HG03520 (cell line): ENCODE data around the gene NRF1.
"Not testable (repeated sequence)": the region's sequence is repeated elsewhere in the genome, so short reads cannot be mapped to it uniquely, and the experiment has no call there.

Source experiments
- ATAC-seq: cut with Tn5 transposase; IDR thresholded peaks from one replicate; pipeline ENCODE4 v1.9.1; 2021; ENCODE audit warnings: mild to moderate bottlenecking, moderate library complexity; ENCODE audit not compliant: unreplicated experiment

The NRF1 gene

GRCh38 chr7:129643550-129644170 is 32.1 kb downstream of the NRF1 start:
- ATAC-seq: no peak

DNA sequence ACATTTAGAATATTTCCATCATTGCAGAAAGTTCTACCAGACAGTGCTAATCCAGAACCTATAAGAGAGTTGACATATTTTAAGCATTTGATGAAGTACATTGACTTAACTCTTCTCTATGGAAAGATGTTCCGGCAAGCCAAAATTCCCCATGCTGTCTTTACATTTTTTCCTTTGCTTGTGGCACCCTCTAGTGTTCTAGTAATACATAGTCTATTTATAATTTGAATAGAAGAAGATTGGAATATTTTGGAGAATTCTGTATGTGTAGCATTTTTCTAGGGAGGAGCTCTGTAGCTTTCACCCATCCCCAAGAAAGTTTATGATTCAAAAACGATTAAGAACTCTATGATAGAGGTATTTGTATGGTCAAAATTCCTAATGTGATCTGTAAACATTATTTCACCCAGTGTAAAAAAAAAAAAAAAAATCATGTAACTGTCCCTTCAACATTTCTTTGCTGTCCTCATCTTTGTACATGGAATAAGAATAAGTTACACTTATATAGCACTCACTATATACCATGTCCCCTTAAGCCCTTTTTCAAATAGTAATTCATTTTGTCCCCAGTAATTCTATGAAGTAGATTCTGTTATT is 33.2 kb downstream of the NRF1 start:
- ATAC-seq: no peak

GRCh38 chr7:129646369-129647021 is 35.0 kb downstream of the NRF1 start:
- ATAC-seq: no peak

DNA sequence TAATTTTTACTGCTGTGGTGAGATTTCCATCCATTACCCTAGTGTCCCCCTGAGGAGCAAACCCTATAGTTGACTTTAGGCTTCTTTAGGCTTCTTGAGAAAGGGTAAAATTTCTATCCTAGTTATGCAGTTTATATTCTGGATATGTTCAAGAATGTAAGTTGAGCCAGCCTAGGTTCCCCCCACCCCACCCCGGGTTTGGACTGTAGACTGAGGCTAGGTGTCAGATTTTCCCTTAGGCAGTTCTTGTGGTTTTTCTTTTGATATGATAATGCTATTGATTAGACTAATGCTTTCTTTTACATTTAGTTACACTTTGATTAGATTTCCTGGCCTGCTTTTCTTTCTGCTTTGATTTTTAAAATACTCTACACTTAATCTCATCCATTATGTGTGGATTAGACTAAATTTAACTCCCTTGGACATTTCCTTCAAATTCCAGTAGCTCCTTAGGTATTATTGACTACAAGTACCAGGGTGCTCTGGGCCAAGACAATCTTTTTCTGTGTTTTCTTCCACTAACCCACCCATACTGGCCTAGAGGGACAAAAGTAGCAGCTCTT is 37.7 kb downstream of the NRF1 start:
- no peak for ATAC-seq

DNA sequence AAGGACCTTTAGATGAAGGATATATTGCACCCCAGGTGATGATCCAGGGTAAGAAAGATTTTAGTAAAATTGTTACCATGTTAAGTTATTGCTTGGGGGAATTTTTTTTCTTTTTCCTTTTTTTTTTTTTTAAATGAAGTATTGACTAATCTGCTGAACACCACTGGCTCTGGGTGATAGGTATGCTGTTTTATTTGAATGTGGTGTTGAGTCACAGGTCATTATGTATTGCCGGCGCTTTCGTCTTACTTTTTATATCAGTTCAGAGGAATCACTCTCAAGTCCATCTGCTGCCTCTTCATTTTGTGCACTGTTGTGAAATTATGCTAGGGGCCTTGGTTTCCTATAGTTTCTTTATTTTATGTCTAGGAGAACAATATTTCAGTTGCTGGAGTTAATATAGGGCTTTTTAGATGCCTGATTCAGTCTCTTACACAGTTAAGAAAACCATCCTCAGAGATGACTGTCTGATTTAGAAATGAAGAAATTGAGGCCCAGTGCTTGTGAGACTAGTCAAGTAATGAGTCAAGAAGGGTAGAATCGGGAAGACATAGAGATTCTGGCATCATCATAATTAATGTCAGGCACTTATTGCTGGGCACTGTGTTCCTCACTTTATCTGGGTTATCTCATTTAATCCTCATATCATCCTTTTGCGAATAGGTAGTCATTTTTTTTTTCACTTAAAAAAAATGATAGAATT is 38.7 kb downstream of the NRF1 start:
- no peak for ATAC-seq

GRCh38 chr7:129652914-129653313 is 41.4 kb downstream of the NRF1 start:
- ATAC-seq: no peak

DNA sequence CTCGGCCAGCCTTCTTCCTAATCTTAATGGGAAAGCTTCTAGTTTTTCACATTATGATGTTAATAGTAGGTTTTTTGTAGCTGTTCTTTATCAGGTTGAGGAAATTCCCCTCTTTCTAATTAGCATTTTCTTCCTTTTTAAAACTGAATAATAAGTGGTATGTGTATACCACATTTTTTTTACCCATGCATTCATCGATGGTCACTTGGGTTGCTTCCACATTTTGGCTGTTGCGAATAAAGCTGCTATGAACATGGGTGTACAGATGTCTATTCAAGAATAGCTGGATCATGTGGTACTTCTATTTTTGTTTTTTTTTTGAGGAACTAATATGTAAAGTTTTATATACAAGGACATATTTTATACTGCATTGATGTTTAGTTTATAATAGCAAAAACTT is 44.3 kb downstream of the NRF1 start:
- ATAC-seq: no peak

DNA sequence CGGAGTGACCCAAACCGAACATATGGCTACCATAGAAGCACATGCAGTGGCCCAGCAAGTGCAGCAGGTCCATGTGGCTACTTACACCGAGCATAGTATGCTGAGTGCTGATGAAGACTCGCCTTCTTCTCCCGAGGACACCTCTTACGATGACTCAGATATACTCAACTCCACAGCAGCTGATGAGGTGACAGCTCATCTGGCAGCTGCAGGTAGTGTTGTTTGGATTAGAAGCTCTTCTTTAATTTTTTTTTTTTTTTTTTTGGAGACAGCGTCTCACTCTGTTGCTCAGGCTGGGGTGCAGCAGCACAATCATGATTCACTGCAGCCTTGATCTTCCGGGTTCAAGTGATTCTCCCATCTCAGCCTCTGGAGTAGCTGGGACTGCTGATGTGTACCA is 45.8 kb downstream of the NRF1 start:
- ATAC-seq: no peak

- not testable (repeated sequence) for ATAC-seq
These were observed 48.4 kb downstream of the NRF1 start for GRCh38 chr7:129659907-129660306.

DNA sequence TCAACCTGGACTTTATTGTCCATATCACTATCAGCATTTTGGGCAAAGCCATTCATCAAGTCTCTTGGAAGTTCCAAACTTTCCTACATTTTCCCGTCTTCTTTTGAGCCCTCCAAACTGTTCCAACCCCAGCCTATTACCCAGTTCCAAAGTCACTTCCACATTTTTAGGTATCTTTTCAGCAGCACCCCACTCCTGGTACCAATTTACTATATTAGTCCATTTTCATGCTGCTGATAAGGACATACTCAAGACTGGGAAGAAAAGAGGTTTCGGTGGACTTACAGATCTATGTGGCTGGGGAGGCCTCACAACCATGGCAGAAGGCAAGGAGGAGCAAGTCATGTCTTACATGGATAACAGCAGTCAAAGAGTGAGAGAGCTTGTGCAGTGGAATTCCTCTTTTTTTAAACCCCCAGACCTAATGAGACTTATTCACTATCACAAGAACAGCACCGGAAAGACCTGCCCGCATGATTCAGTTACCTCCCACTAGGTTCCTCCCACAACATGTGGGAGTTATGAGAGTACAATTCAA is 50.2 kb downstream of the NRF1 start:
- no peak for ATAC-seq

DNA sequence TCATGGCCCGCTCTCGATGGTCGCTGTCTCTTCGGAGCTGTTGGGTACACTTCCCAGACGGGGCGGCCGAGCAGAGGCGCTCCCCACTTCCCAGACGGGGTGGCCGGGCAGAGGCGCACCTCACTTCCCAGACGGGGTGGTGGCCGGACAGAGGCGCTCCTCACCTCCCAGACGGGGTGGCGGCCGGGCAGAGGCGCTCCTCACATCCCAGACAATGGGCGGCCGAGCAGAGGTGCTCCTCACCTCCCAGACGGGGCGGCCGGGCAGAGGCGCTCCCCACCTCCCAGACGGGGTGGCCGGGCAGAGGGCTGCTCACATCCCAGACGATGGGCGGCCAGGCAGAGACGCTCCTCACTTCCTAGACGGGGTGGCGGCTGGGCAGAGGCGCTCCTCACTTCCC is 51.7 kb downstream of the NRF1 start:
- not testable (repeated sequence) for ATAC-seq

GRCh38 chr7:129664029-129665012 is 52.8 kb downstream of the NRF1 start:
- no peak for ATAC-seq

GRCh38 chr7:129665013-129665401 is 53.5 kb downstream of the NRF1 start:
- no peak for ATAC-seq

- ATAC-seq: no peak
These were observed 55.6 kb downstream of the NRF1 start for GRCh38 chr7:129667116-129667515.

DNA sequence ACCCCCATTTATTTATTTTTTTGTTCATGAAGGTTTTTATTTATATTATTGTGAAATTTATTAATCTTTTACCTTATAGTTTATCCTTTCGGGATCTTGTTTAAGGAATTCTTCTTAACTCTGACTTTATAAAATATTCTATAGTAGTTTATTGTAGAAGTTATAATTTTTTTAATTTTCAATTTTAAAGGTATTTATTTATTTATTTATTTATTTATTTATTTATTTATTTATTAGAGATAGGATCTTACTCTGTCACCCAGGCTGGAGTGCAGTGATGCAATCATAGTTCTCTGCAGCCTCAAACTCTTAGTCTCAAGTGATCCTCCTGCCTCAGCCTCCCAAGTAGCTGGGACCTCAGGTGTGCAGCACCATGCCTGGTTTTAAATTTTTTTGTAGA is 56.0 kb downstream of the NRF1 start:
- no peak for ATAC-seq

- no peak for ATAC-seq
These were observed 58.4 kb downstream of the NRF1 start for GRCh38 chr7:129669901-129670300.

GRCh38 chr7:129670656-129671055 is 59.1 kb downstream of the NRF1 start:
- no peak for ATAC-seq

GRCh38 chr7:129671266-129671665 is 59.7 kb downstream of the NRF1 start:
- no peak for ATAC-seq

DNA sequence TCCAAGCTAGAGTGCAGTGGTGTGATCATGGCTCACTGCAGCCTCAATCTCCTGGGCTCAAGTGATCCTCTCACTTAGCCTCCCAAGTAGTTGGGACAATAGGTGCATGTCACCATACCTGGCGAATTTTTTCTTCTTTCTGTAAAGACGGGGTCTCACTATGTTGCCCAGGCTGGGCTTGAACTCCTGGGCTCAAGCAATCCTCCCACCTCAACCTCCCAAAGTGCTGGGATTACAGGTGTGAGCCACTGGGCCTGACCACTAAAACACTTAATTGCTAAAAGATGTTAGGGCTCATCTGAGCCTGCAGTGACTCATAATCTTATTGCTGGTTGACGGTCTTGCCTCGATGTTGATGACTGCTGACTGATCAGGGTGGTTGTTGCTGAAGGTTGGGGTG is 63.0 kb downstream of the NRF1 start:
- ATAC-seq: not testable (repeated sequence)

GRCh38 chr7:129675521-129675920 is 64.0 kb downstream of the NRF1 start:
- no peak for ATAC-seq
